Measurements from ENCODE around the gene STPG2. TPM values are rescaled to one million over a fixed set of nuclear protein-coding genes. Genes with fewer than 3 reads are reported as not detected.

The STPG2 gene
- total and polyA plus RNA-seq, 4 donors: 0.05 to 0.67 (median 0.28) TPM; not detected in 1

DNA sequence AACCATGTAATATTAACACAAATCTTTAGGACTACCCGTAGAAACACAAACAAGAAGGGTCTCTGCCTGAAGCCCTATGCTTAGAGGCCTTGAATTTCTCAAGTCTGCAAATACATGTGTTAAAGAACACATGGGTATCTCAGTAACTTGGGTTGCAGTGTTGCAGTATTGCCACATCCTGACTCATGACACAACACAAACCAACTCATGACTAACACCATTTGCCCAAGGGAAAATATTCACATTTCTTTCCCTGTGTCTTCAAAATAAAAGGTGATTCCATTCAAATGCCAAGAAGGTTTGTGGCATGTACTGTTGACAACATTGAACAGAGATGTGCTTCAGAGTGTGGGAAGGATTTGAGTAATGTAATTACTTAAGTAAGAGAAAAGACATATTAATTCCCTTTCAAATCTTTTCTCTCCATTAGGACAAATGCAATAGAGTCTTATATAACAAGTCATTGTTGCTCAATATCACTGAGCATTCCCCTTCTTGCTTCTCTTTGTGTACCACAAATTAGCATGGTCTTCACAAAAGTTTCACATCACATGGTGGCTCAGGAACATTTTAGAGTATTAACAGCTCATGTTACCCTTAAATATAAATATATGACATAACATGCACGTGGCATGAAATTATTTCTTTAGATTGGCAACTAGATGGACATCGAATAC is 487.1 kb downstream of the STPG2 start (continued):
- TF ChIP-seq RAD21 (IDR thresholded peaks at IDR 0.05): no peak

DNA sequence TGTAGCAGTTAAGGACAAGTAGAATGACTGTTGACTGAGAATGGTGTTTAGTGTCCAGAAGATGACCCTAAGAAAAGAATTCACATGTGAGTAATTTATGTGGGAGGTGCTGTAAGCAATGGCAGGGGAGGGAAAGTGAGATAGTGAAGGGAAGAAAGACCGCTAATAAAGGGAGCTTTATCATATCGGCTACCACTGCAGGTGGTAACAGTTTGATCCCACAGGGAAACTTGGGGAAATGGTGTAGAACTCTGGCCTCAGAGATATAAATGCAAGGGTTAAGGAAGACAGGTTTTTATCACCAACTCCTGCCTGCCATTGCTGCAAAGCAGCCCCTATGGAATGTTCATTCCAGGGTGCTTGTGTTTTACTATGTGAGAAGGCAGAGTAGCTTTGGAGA is 489.6 kb downstream of the STPG2 start:
- Histone ChIP-seq H3K27me3 (ENCODE audit: control insufficient read depth in 4 of 4, insufficient read depth in 4 of 4, low read length in 3 of 4) (no peaks in the 10 kb centered on the region), H3K4me1 (ENCODE audit: control insufficient read depth in 4 of 4, insufficient read depth in 4 of 4, low read length in 3 of 4) (no peaks in the 10 kb centered on the region), H3K36me3 (ENCODE audit: control insufficient read depth in 4 of 4, insufficient read depth in 3 of 4, low read depth in 1 of 4, low read length in 3 of 4) (no peaks in the 10 kb centered on the region), H3K9ac (ENCODE audit: low read depth in 1 of 2, low read length in 2 of 2) (no peak overlapping the region), H3K9me3 (ENCODE audit: control insufficient read depth in 4 of 4, low read length in 3 of 4) (no peaks in the 10 kb centered on the region), H3K27ac (ENCODE audit: low read depth in 1 of 2, low read length in 2 of 2) (no peak overlapping the region), H3K4me3 (ENCODE audit: low read depth in 1 of 3, low read length in 3 of 3) (no peak overlapping the region)
- 64% methylated on average over 2 of the region's 2 CpGs for WGBS
- TF ChIP-seq YY1 (IDR thresholded peaks at IDR 0.05) (no peak), RAD21 (IDR thresholded peaks at IDR 0.05) (no peak), EGR1 (IDR thresholded peaks at IDR 0.05; ENCODE audit: low read depth in 2 of 2) (no peak), SP1 (IDR thresholded peaks at IDR 0.05) (no peak), FOXA2 (IDR thresholded peaks at IDR 0.05) (no peak), RXRA (IDR thresholded peaks at IDR 0.05) (no peak), JUND (IDR thresholded peaks at IDR 0.05) (no peak), NR2F2 (IDR thresholded peaks at IDR 0.05) (no peak), FOXA1 (IDR thresholded peaks at IDR 0.05) (no peak), TAF1 (conservative IDR thresholded peaks at IDR 0.05) (no peak), HNF4A (conservative IDR thresholded peaks at IDR 0.05) (no peak), GABPA (IDR thresholded peaks at IDR 0.05 in 1 of 2, conservative IDR thresholded peaks at IDR 0.05 in 1 of 2) (no peak), HNF4G (IDR thresholded peaks at IDR 0.05) (no peak)
- TF ChIP-seq, protein P1, sequence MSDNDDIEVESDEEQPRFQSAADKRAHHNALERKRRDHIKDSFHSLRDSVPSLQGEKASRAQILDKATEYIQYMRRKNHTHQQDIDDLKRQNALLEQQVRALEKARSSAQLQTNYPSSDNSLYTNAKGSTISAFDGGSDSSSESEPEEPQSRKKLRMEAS (IDR thresholded peaks at IDR 0.05): no peak
- TF ChIP-seq, protein P2, sequence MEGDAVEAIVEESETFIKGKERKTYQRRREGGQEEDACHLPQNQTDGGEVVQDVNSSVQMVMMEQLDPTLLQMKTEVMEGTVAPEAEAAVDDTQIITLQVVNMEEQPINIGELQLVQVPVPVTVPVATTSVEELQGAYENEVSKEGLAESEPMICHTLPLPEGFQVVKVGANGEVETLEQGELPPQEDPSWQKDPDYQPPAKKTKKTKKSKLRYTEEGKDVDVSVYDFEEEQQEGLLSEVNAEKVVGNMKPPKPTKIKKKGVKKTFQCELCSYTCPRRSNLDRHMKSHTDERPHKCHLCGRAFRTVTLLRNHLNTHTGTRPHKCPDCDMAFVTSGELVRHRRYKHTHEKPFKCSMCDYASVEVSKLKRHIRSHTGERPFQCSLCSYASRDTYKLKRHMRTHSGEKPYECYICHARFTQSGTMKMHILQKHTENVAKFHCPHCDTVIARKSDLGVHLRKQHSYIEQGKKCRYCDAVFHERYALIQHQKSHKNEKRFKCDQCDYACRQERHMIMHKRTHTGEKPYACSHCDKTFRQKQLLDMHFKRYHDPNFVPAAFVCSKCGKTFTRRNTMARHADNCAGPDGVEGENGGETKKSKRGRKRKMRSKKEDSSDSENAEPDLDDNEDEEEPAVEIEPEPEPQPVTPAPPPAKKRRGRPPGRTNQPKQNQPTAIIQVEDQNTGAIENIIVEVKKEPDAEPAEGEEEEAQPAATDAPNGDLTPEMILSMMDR (IDR thresholded peaks at IDR 0.05; ENCODE audit: low read depth, low read length, missing input control): no peak
- TF ChIP-seq, protein P3, sequence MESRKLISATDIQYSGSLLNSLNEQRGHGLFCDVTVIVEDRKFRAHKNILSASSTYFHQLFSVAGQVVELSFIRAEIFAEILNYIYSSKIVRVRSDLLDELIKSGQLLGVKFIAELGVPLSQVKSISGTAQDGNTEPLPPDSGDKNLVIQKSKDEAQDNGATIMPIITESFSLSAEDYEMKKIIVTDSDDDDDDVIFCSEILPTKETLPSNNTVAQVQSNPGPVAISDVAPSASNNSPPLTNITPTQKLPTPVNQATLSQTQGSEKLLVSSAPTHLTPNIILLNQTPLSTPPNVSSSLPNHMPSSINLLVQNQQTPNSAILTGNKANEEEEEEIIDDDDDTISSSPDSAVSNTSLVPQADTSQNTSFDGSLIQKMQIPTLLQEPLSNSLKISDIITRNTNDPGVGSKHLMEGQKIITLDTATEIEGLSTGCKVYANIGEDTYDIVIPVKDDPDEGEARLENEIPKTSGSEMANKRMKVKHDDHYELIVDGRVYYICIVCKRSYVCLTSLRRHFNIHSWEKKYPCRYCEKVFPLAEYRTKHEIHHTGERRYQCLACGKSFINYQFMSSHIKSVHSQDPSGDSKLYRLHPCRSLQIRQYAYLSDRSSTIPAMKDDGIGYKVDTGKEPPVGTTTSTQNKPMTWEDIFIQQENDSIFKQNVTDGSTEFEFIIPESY (IDR thresholded peaks at IDR 0.05): no peak
- TF ChIP-seq, protein P4, sequence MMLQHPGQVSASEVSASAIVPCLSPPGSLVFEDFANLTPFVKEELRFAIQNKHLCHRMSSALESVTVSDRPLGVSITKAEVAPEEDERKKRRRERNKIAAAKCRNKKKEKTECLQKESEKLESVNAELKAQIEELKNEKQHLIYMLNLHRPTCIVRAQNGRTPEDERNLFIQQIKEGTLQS (IDR thresholded peaks at IDR 0.05): no peak
- TF ChIP-seq, protein P5, sequence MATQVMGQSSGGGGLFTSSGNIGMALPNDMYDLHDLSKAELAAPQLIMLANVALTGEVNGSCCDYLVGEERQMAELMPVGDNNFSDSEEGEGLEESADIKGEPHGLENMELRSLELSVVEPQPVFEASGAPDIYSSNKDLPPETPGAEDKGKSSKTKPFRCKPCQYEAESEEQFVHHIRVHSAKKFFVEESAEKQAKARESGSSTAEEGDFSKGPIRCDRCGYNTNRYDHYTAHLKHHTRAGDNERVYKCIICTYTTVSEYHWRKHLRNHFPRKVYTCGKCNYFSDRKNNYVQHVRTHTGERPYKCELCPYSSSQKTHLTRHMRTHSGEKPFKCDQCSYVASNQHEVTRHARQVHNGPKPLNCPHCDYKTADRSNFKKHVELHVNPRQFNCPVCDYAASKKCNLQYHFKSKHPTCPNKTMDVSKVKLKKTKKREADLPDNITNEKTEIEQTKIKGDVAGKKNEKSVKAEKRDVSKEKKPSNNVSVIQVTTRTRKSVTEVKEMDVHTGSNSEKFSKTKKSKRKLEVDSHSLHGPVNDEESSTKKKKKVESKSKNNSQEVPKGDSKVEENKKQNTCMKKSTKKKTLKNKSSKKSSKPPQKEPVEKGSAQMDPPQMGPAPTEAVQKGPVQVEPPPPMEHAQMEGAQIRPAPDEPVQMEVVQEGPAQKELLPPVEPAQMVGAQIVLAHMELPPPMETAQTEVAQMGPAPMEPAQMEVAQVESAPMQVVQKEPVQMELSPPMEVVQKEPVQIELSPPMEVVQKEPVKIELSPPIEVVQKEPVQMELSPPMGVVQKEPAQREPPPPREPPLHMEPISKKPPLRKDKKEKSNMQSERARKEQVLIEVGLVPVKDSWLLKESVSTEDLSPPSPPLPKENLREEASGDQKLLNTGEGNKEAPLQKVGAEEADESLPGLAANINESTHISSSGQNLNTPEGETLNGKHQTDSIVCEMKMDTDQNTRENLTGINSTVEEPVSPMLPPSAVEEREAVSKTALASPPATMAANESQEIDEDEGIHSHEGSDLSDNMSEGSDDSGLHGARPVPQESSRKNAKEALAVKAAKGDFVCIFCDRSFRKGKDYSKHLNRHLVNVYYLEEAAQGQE (IDR thresholded peaks at IDR 0.05): no peak
- no peak for DNase-seq (ENCODE audit: low spot score)

All from liver (tissue), 9 donors.